Measurements from ENCODE around the gene ALDH5A1. TPM values are rescaled to one million over a fixed set of nuclear protein-coding genes. Genes with fewer than 3 reads are reported as not detected.
A peak's percentile ranks its signal among the peaks of the same experiment; 100 is the strongest.

ALDH5A1 gene
- total RNA-seq, 2 experiments from 2014 or later, result 6.6 to 6.9 TPM

- DNase-seq (no peak), ATAC-seq (ENCODE audit: low read depth) (no peak)
- no peak overlapping the region for H3K4me3 Mint-ChIP-seq
- H3K27me3 Mint-ChIP-seq, result peaks cover 14% of the 10 kb centered on the region
- no peak overlapping the region for H3K27ac Mint-ChIP-seq
- H3K36me3 Mint-ChIP-seq, result no peaks in the 10 kb centered on the region
- POLR2A ChIA-PET, result no interaction called here
- H3K4me1 Mint-ChIP-seq, result no peaks in the 10 kb centered on the region
- no peaks in the 10 kb centered on the region for H3K9me3 Mint-ChIP-seq
Measured at GRCh38 chr6:24576447-24576846, 81.7 kb downstream of the ALDH5A1 start.

- DNase-seq, result peak; percentile 68
- POLR2A ChIA-PET, result no interaction called here
- Mint-ChIP-seq H3K36me3 (no peaks in the 10 kb centered on the region), H3K9me3 (no peaks in the 10 kb centered on the region), H3K27me3 (peaks cover 15% of the 10 kb centered on the region), H3K27ac (no peak overlapping the region), H3K4me1 (peaks cover 4% of the 10 kb centered on the region), H3K4me3 (no peak overlapping the region)
- peak; percentile 93 for ATAC-seq (ENCODE audit: low read depth)
Measured at GRCh38 chr6:24581084-24581669, 86.4 kb downstream of the ALDH5A1 start.

GRCh38 chr6:24583463-24584381 lies 89.0 kb downstream of the ALDH5A1 start:
- H3K27ac Mint-ChIP-seq, result no peak overlapping the region
- POLR2A ChIA-PET, result no interaction called here

GRCh38 chr6:24584382-24584720 lies 89.6 kb downstream of the ALDH5A1 start:
- Mint-ChIP-seq H3K4me3 (no peak overlapping the region), H3K27ac (no peak overlapping the region), H3K27me3 (peaks cover 20% of the 10 kb centered on the region), H3K4me1 (peaks cover 4% of the 10 kb centered on the region), H3K36me3 (no peaks in the 10 kb centered on the region), H3K9me3 (no peaks in the 10 kb centered on the region)
- ATAC-seq (ENCODE audit: low read depth) (no peak), DNase-seq (no peak)
- POLR2A ChIA-PET, result no interaction called here

More at GRCh38 chr6:24583463-24584381, 89.0 kb downstream of the ALDH5A1 start:
- Mint-ChIP-seq H3K4me3 (peak overlapping the region; percentile 41), H3K36me3 (no peaks in the 10 kb centered on the region), H3K4me1 (peaks cover 4% of the 10 kb centered on the region), H3K27me3 (peaks cover 18% of the 10 kb centered on the region), H3K9me3 (no peaks in the 10 kb centered on the region)
- DNase-seq (peak; percentile 73), ATAC-seq (ENCODE audit: low read depth) (peak; percentile 71)

Other genes with a start within 250 kb of the ALDH5A1 start
- under 1 TPM in 1 of 2 experiments, not detected in 1; 0.14 TPM for gene DCDC2, start 136.9 kb upstream of the ALDH5A1 start, total RNA-seq
- gene MRS2, start 92.0 kb upstream of the ALDH5A1 start, total RNA-seq, result 10 to 100 TPM; 19.9 to 20.5 TPM
- under 1 TPM; 0.34 to 0.42 TPM for gene GPLD1, start 5.4 kb upstream of the ALDH5A1 start, total RNA-seq
- gene KIAA0319, start 151.2 kb downstream of the ALDH5A1 start, total RNA-seq, result under 1 TPM in 1 of 2 experiments, not detected in 1; 0.06 TPM
- 10 to 100 TPM; 48.9 to 54.5 TPM for gene TDP2, start 171.9 kb downstream of the ALDH5A1 start, total RNA-seq
- 10 to 100 TPM; 16.6 to 20.6 TPM for gene ACOT13, start 172.1 kb downstream of the ALDH5A1 start, total RNA-seq
- gene C6orf62, start 224.2 kb downstream of the ALDH5A1 start, total RNA-seq, result 100 to 1,000 TPM; 161 to 166 TPM

Measured in activated naive CD8-positive, alpha-beta T cell treated with anti-CD3 and anti-CD28 coated beads, Interleukin-2, amount 10 ng/mL, durations not matched to agents 7 days and 5 days (primary cell).